ENCODE data around the gene TINCR.
"Not testable (repeated sequence)": the region's sequence is repeated elsewhere in the genome, so short reads cannot be mapped to it uniquely, and the experiment has no call there.

The TINCR gene

DNA sequence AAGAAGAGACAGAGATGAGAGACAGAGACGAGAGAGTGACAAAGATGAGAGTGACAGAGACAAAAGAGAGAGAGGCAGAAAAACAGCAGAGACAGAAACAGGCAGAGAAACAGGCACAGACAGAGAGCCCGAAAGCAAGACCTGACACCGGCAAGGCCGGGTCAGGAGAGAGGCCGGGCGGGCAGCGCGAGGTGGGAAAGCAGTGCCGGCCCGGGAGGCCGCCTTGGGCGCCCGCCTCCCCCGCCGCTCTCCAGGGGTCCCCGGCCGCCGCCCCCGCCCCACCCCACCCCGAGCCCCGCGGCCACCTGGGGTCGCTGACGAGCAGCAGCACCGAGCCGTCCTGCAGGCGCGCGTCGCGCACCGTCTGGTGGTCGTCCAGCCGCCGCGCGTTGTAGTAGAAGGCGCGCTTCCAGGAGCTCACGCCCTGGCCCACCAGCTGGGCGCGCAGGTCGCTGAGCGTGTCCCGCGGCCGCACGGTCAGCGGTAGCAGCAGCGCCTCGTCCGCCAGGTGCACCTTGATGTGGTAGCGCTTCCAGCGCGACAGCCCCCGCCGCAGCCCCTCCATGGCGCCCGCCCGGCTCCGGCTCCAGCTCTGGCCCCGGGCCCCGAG lies at the start of gene TINCR:
Gene TINCR, minus strand, starts transcription at position 594 of the 610 bp plus-strand sequence.
- no peak for DNase-seq (ENCODE audit: low read depth in 3 of 3)

DNA sequence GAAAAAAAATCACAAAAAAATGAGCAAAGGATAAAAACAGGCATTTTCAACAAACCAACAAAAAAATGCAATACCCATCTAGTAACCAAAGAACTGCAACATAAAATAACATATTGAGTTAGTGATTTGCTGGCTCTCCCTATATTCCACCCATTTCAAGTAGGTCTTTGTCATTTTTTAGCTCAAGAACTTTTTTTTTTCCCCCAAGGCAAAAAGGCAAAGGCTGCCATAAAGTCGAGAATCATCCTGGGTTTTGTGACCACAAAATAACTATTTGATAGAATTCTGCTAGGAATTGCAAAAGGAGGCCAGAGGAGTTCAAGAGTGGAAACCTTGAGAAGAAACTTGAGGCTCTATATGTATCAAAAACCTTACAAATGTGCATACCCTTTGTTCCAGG lies 49.3 kb upstream of the TINCR start:
- DNase-seq (ENCODE audit: low read depth in 3 of 3) = no peak

DNA sequence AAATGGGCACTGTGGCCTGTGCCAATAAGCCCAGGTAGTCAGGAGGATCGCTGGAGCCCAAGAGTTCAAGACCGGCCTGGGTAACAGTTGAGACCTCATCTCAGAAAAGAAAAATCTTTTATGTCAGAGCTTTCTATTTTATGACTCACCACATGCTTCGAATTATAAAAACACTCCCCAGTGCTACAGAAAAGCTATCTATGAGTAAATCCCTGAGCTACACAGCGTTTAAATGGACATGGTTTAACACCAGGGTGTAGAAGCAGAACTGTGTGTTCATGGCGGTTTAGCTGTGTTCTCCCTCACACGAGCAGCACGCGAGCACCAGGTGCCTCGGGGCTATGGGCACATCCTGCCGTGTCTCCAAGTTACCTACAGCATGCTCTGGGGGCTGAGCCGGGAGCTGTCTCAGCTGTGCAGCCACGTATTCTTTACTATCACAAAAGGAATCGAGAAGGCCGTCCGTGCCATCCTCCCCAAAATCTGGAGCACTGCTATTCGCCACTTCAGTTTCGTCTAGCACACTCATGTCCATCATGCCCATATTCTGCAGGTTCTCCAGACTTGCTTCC lies 48.1 kb upstream of the TINCR start:
- DNase-seq (ENCODE audit: low read depth in 3 of 3) = no peak

DNA sequence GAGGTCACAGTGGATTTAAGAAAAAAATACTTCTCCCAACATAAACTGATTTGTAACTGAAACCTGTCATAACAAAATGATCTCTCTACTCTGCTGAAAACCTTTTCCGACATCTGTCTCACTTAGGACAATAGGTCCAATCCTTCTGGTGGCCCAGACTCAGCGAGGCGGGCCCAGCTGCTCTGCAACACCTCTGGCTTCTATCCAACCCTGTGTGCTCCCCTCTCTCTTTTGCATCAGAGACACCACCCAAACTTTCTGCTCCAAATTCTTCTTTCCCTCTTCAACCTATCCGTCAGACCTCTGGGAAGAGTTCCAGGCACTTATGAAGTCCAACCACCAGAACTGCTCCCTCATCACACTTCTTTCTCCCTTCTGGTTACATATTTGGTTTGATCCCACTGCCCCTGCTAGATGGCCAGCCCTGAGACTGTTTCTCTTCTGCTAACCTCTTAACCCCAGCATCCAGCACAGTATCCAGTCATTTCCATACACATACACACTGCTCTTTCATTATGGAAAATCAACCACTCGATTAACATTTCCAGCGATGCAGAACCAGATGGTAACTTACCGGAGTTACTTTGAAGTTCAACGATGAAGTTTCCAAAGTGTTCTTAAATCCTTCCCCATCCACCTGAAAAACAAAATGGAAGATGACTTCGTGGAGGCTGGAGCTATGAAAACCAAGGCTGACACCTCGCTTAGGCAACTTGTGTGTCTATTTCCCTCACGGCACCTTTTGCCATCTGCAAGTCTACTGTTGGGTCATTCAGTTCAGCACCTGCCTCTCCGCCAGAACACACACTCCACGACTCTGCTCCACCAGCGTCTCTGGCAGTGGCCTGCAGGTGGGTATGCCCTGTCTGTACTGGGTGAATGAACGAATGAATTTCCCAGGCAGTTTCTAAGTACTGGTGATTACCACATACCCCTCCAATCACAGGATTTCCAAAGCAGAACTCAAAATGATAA lies 45.4 kb upstream of the TINCR start:
- DNase-seq (ENCODE audit: low read depth in 3 of 3) = no peak

DNA sequence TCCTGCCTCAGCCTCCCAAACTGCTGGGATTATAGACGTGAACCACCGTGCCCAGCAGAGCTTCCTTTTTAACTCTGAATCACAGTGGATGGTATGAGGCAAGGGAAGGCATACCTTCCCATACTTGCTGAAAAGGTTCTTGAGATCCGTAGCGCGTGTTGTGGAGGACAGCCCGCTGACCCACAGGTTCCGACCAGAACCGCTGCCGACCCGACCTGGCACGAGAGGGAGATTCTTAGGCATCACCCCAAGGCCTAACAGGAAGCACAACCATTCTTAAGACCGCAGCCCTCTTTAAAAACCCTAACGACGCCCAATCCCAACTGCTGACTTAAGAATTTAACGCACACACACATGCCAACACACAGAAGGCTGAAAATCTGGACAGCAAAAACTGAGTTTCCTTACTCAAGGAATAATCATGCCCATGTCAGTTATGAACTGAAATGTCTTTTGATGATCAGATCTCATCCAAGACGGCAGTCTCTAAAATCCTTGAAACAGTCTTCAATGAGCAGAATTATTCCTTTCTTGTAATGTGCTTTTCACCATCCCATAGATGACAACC lies 42.2 kb upstream of the TINCR start:
- no peak for DNase-seq (ENCODE audit: low read depth in 3 of 3)

DNA sequence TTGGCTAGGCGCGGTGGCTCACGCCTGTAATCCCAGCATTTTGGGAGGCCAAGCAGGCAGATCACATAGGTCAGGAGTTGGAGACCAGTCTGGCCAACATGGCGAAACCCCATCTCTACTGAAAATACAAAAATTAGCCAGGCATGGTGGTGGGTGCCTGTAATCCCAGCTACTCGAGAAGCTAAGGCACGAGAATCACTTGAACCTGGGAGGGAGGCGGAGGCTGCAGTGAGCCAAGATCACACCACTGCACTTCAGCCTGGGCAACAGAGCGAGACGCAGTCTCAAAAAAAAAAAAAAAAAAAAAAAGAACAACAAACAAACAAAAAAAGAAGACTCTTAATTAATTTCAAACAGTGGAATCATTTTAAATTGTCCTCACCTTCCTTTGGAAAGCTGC lies 41.0 kb upstream of the TINCR start:
- DNase-seq (ENCODE audit: low read depth in 3 of 3) = not testable (repeated sequence)

DNA sequence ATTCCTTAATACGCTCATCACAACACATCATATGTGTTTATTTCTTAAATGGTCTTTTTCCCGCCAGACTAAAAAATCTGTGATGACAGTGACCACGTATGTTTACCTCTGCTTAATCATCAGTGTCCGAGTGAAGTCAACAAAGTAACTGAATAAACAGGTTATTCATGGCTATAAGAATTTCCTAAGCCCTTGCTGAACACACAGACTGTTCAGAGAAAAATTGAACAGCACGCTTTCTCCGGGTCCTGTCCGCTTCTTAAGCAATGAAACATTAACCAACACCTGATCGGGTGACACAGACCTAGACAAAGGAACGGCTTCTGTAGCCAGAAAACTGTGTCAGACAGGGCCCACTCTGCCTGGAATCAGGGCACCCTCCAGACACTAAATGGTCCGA lies 40.5 kb upstream of the TINCR start:
- DNase-seq (ENCODE audit: low read depth in 3 of 3) = no peak

DNA sequence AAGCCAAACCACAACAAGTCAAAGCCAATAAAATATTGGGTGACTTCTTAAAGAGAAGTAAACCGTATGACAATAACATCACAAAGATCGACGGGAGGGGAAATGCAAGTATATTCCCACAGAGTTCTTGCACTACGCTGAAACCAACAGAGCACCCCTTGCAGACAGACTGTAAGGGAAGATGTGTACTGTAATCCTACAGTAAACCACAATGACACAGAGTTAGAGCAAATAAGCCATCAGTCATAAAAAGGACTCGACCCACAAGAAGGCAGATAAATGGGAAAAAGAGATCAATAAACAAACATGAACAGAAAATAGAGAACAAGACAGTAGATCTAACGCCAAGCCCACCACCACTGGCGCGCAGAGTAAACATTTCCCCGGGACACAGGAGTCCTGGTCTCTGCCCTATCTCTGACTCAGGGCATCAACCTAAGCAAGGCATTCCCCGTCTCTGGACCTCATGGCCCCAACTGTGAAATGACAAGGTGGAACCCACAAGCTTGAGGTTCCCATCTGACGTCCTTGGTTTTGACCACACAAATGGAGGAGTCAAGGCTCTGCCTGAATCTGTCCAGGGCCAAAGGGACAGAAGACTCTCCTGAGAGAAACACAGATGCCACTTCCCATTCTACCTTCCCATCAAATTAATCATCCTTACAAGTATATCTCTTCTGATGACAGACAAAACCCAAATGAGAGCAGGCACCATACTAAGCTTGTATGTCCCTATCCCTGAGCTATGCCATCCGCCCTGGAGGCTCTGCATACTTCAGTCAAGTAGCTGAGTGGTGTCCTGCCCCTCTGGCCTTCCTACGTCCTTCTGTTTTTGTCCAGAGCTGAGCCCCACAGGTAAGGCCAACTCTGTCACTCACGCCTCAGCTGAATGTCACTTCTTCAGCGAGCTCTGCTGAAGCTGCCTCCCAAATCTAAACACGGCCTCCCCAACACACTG lies 39.8 kb upstream of the TINCR start:
- no peak for DNase-seq (ENCODE audit: low read depth in 3 of 3)

DNA sequence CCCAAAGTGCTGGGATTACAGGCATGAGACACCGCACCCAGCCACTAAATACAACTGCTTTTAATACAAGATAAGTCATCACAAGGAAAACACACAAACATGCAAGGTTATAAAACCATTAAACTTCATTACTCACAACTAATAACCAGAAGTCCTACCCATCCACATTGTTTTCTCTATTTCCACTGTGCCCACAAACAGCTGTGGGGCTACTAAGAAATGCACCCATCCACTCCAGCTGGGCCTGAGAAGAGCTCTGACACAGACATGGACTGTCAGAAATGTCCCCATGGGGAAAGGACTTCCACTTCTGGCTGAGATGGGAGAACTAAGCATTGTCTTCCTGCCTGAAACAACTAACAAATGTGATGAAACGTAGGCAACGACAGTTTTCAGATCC lies 37.6 kb upstream of the TINCR start:
- no peak for DNase-seq (ENCODE audit: low read depth in 3 of 3)

DNA sequence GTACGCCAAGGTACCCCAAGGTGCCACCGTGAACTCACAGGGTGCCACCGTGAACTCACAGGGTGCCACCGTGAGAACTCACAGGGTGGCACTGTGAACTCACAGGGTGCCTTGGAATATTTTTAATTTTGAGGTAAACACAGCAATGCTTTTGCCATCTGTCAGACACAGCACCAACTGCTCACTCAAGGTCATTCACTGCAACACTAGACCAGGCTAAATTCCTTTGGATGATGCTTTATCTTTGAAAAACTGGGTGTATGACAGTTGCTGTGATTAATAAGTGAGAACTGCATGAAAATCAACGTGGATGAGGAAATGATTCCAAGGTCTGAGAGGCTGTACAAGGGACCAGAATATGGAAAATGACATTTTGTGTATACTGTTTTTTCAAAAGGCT lies 35.9 kb upstream of the TINCR start:
- DNase-seq (ENCODE audit: low read depth in 3 of 3) = no peak

DNA sequence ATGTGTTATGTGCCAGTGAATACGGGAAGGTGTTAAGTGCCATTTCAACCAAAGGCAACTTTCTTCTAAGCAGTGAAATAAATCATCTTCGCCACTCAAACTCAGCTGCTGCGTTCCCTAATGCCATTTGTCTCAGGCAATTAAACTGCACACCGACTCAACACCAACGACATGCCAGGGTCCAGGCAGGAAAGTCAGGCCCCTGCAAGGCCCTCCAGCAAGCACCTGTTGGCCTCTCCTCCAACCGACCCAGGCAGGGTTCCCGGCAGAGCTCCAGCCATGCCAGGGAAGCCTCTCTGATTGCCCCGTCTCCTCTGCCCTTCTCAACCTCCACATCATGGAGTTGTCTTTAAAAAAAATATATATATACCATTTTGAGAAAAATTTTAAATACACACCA lies 33.0 kb upstream of the TINCR start:
- DNase-seq (ENCODE audit: low read depth in 3 of 3) = no peak

DNA sequence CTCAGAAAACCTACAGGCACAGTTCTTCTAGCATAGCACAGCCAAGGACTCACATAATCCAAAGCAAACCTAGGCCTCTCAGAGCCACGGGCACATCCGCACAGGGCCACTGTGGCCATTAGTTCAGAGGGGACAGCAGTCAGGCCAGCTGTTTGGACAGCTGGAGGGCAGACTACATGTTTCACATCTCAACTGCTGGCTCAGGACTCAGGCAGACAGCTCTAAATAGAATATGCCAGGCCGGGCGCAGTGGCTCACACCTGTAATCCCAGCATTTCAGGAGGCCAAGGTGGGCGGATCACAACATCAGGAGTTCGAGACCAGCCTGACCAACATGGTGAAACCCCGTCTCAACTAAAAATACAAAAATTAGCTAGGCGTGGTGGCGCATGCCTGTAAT lies 28.0 kb upstream of the TINCR start:
- no peak for DNase-seq (ENCODE audit: low read depth in 3 of 3)

DNA sequence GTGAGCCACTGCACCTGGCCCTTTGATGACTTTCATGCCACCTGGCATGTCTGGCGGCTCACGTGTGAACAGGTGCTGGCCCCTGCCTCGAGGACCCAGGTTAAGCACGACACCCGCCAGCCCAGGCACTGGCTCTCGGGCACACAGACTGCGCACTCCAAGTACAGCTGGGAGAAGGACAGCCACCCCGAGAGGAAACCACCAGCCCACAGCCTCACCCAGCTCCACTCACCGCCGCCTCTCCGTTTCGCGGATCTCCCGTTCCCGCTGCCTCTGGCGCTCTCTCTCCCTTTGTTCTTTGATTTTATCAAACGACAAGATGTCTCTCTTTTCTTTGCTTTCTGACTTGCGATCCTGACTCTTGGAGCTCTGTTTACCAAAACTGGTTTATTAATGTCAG lies 27.4 kb upstream of the TINCR start:
- no peak for DNase-seq (ENCODE audit: low read depth in 3 of 3)

DNA sequence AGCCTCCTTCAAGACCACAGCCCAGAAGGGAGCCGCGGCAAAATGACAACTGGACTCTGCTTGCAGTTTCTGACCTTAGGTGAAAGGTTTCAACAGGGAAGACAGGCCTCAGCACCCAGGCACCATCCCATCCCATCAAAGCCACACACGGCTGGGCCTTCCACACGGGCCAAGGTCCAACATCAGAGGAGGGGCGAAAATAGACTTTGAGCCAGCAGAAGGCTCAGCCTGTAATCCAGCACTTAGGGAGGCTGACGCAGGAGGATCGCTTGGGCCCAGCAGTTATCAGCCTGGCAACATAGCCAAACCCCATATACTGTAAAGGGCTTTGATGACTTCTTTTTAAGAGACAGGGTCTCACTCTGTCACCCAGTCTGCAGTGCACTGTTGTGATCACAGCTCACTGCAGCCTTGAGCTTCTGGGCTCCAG lies 26.8 kb upstream of the TINCR start:
- DNase-seq (ENCODE audit: low read depth in 3 of 3) = no peak

DNA sequence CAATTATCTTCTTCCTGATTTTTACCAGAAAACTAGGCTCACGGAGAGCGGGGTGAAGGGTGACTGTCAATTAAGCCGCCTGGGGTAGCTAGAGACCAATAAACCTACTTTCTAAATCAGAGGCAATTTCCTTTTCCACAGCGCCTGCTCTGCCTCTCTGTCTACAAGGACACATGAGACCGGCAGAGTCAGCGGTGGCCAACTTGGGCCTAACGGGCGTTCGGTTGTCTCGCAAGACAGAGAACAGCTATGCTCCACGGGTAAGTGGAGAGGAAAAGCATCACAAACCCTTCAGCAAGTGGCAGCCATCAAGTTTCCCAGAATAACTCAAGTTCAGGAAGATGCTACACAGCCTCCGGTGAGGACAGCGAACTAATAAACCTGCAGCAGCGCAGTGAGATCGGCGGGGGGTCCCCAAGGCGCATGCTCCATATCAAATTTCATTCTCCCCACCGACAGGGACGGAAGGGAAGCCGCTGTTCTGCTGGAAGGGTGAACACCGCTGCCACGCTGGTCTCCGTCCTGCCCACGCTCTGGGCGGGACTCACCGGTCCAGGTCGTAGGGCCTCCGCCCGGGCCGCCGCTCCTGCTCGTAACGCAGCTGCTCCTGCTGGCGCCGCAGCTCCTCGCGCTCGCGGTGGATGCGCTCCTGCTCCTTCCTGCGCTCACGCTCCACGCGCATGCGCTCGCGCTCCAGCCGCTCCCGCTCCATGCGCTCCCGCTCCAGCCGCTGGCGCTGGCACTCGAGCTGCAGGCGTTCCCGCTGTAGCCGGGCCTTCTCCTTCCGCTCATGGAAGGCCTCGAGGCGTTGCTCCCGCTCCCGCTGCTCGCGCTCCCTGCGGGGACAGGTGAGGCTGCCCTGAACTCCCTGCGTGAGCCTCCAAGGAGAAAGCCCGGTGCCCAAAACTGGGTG lies 25.8 kb upstream of the TINCR start:
- no peak for DNase-seq (ENCODE audit: low read depth in 3 of 3)

DNA sequence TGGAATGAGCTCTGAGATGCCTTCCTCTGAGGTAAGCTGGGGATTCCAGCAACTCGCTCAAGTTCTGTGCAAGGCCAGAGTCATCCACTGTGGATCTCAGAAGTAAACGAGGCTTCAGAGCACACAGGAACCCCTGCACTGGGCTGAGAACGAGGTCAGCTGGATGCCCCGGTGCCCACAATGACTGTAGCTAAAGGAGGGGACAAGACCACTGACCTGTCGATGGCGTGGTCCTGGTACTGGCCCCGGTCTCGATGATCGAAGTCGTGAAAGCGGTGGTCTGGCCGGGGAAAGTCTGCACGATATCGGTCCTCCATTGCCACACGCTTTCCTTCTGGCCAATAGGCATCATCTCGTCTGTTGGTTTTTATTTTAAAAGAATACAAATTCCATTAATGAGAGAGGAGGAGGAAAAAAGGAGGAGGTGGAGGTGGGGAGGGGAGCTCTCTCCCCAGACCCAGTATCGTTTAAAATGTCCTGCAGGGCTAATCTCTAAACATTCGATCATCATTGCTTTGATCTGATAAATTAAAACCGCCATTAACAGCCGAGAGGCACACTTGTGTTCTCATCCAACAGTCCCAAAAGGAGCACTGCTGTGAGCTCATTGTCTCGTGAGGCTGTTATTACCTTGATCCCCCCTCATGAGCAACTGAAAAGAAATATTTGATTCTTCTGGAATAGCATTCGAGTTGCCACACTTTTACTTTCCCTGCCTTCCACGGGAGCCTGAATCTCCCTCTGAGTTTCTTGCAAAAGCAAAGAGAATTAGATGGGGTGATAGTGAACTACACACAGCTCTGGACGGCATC lies 25.0 kb upstream of the TINCR start:
- no peak for DNase-seq (ENCODE audit: low read depth in 3 of 3)

DNA sequence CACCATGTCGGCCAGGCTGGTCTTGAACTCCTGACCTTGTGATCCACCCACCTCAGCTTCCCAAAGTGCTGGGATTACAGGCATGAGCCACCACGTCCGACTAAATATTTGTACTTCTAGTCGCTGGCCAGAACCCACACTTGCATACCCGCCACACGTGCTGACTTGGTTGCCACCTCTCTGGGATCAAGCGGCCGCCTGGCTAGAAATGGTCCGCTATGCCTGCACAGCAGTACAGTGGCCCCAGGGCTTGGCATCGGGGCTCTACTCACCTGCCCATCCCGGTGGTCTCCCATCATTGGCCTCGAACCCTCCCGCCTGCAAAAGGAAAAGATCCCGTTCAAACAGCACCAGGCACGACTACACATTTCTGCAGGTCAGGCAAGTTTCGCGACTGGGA lies 23.7 kb upstream of the TINCR start:
- DNase-seq (ENCODE audit: low read depth in 3 of 3) = no peak

DNA sequence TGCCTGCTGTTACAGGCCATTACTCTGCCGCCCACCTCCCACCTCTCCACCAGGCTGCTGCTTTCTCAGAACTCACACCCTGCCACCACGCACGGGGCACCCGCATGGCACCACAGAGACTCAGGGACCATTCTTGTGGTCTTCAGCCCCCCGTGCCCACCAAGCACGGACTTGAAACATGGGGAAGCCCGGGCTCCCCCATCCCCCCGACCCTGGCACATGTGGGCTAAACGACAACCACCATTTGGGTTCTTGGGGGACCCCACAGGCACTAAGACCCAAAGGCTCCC lies 23.1 kb upstream of the TINCR start:
- no peak for DNase-seq (ENCODE audit: low read depth in 3 of 3)

DNA sequence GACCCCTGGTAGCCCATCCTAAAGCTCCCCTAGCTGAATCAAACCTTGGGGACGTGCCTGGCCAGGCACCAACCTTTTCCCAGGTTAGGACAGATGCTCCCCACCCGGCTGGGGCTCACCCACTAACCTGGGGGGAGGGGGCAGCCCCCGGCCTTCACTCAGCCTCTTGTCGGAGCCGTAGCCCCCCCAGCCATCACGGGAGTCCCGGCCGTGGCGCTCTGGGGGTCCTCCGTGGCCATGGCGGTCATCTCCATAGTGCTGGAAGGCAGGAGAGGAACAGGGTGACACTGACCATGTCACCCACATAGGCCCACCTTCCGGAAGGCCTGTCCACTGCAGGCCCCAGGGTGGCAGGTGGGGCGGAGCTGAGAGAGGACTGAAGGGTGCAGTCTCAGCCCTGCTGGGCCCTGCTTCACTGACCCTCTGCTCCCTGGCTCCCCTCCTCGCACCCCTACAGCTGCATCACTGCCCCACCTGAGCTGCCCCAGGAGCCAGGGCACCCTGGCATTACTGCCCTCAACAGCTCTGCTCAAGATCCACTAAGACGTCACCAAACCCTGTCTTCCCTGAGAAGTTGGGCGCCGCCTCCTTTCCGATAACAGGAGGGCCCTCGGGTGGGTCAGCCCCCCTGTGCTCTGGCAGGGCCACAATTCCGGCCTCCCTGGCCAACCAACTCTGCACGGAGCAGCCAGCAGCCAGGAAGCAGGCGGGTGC lies 22.6 kb upstream of the TINCR start:
- DNase-seq (ENCODE audit: low read depth in 3 of 3) = no peak

Measured in stimulated activated CD4-positive, alpha-beta T cell treated with anti-CD3 and anti-CD28 coated beads, TNF-alpha, amount 100 ng/mL, for 24 hours (primary cell).